LHCN-M2 (cell line): Measurements from ENCODE around the gene CAMSAP3. TPM values are rescaled to one million over a fixed set of nuclear protein-coding genes. Genes with fewer than 3 reads are reported as not detected.

Source experiments
- DNase-seq: peaks from one replicate; pipeline ENCODE4 v3.0.0-alpha.2; 2012; ENCODE audit warnings: low read depth
- polyA plus RNA-seq: library from polyadenylated mRNA; unstranded; fragments of >200 nt; gene quantifications from one replicate; pipeline ENCODE4 v1.2.1, GENCODE V29; 2012; ENCODE audit warnings: missing spikeins
- total RNA-seq: library from RNA; depleted of rRNA; stranded (reverse); fragments of >200 nt; gene quantifications from 2 replicates; pipeline ENCODE4 v1.2.3, GENCODE V29; 2014; rRNA removed

CAMSAP3 gene, protein sequence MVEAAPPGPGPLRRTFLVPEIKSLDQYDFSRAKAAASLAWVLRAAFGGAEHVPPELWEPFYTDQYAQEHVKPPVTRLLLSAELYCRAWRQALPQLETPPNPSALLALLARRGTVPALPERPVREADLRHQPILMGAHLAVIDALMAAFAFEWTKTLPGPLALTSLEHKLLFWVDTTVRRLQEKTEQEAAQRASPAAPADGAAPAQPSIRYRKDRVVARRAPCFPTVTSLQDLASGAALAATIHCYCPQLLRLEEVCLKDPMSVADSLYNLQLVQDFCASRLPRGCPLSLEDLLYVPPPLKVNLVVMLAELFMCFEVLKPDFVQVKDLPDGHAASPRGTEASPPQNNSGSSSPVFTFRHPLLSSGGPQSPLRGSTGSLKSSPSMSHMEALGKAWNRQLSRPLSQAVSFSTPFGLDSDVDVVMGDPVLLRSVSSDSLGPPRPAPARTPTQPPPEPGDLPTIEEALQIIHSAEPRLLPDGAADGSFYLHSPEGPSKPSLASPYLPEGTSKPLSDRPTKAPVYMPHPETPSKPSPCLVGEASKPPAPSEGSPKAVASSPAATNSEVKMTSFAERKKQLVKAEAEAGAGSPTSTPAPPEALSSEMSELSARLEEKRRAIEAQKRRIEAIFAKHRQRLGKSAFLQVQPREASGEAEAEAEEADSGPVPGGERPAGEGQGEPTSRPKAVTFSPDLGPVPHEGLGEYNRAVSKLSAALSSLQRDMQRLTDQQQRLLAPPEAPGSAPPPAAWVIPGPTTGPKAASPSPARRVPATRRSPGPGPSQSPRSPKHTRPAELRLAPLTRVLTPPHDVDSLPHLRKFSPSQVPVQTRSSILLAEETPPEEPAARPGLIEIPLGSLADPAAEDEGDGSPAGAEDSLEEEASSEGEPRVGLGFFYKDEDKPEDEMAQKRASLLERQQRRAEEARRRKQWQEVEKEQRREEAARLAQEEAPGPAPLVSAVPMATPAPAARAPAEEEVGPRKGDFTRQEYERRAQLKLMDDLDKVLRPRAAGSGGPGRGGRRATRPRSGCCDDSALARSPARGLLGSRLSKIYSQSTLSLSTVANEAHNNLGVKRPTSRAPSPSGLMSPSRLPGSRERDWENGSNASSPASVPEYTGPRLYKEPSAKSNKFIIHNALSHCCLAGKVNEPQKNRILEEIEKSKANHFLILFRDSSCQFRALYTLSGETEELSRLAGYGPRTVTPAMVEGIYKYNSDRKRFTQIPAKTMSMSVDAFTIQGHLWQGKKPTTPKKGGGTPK
- total RNA-seq, result not detected in 2 replicates
- polyA plus RNA-seq, result not detected

DNA sequence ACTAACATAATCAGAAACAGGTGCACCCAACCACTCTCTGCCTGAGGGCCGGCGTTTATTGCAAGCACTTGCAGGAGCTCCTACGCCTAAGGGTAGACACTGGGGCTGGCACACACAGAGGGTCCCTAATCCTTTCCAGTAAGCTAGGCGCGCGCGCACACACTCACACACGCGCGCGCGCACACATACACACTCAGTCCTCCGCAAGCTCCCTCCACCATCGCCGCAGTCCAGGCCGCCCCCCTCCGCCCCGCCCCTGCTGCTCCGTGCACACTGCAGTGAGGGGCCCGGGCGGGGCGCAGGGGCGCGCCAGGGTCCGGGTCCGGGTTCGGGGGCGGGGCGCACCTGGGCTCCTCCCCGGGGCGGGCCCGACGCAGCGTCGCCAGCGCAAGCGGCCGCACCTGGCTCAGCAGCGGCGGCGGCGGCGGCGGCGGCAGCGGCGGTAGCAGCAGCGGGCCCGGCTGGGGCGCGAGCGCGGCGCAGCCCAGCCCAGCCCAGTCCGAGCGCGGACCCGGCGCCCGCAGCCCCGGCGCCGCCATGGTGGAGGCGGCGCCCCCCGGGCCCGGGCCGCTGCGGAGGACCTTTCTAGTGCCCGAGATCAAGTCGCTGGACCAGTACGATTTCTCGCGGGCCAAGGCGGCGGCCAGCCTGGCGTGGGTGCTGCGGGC is at the start of gene CAMSAP3:
Gene CAMSAP3 (plus strand): TSS at position 398 of the 668 bp plus-strand sequence. CDS start 140 bp downstream, at position 538.
- DNase-seq, result no peak

DNA sequence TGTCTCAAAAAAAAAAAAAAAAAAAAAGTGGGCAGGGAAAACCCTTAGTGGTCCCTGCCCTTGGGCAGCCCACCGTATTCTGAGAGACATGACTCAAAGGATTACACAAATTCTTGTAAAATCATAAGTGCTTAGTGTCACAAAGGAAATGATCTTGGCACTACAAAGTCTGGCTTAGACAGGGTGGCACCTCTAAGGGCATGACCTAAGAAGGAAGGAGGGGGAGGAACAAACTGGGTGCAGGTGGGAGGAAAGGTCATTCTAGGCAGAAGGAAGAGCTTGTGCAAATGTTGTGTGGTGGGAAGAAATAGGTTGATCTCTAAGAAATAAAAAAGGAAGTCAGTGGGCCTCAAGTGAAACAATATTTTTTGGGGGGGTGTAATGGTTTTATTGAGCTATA is 49.8 kb upstream of the CAMSAP3 start:
- DNase-seq, result no peak

DNA sequence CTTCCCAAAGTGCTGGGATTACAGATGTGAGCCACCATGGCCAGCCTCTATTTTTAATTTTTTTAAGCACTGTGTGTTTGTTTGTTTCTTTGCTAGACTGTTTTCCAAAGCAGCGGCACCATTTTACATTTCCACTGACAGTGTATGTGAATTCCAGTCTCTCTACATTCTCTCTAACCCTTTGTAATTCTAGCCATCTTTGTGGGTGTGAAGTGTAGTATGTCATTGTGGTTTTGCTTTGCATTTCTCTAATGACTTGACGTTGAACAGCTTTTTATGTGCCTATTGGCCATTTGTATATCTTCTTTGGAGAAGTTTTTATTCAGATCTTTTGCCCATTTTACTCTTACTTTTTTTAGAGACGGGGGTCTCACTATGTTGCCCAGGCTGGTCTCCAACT is 48.5 kb upstream of the CAMSAP3 start:
- DNase-seq, result no peak

DNA sequence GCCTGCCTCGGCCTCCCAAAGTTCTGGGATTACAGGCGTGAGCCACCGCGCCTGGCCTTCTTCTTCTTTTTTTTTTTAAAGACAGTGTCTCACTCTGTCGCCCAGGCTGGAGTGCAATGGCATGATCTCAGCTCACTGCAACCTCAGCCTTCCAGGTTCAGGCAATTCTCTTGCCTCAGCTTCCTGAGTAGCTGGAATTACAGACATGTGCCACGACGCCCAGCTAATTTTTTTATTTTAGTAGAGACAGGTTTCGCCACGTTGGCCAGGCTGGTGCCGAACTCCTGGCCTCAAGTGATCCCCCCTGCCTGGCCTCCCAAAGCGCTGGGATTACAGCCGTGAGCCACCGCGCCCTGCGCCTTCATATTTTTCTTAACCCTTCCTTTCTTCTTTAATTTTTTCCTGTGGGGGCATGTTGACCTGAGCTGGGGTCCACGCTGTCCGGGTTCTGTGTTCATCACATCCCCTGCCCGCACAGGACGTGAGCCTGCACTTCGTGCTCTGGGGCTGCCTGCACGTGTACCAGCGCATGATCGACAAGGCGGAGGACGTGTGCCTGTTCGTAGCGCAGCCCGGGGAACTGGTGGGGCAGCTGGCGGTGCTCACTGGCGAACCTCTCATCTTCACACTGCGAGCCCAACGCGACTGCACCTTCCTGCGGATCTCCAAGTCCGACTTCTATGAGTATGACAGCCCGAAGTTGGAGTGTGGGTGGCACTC is 46.1 kb upstream of the CAMSAP3 start:
- DNase-seq, result no peak

DNA sequence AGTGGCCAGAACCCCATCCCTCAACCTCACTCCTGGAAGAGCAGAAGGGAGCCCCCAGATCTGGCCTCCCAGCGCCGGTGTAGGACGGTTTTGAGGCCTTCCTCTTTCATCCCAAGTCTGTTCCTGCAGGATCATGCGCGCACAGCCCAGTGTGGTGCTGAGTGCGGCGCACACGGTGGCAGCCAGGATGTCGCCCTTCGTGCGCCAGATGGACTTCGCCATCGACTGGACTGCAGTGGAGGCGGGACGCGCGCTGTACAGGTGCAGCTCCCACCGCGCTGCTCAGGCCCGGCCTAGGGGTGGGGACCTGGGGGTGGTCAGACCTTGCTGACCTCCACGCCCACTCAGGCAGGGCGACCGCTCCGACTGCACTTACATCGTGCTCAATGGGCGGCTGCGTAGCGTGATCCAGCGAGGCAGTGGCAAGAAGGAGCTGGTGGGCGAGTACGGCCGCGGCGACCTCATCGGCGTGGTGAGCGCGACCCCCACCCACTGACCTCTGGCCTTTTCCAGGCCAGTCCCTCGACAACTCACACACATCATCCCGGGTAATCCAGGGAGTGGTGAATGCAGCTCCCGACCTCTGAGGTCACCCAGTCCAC is 45.4 kb upstream of the CAMSAP3 start:
- no peak for DNase-seq

DNA sequence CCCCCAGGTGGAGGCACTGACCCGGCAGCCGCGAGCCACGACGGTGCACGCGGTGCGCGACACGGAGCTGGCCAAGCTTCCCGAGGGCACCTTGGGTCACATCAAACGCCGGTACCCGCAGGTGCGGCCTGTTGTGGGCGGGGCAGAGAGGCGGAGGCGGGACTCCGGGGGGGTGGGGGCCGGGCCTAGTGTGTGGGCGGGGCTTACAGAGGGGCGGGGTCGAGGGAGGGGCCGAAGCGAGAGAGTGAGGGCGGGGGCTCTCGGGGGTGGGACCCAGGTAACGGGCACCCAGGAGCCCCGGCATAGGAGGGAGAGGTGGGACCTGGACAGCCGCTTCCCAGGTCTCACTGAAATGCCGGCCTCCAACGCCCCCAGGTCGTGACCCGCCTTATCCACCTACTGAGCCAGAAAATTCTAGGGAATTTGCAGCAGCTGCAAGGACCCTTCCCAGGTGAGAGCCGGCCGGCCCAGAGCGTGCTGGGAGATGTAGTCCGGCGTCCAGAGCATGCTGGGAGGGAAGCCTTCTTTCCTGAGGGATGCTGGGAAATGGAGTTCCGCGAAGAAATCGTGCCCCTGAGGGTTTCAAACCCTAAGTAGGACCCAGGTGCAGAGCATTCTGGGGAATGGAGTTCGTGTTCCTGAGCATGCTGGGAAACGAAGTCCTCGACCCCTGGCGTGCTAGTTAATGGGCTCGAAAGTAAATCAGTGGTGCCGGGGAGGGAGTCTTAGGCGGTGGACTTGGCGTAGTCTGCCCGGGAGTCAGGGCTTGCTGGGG is 44.5 kb upstream of the CAMSAP3 start:
- peak; percentile 39 for DNase-seq

DNA sequence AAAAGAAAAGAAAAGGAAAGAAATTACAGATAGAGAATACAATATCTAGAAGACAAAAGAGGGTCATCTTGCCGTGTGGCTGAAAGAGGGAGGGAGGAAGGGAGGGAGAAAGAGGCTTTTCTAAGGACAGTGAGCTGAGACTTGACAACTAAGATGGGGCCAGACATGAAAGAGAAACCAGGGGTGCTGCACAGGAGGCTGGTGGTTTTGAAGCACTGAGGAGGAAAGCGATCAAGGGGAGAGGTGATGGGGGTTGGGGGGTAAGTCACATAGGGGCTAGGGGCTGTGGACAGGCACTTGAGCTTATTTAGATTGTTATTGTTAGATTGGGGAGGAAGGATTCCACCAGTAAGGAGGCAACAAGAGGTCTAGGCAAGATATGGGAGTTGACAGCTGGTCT is 42.9 kb upstream of the CAMSAP3 start:
- DNase-seq, result no peak

DNA sequence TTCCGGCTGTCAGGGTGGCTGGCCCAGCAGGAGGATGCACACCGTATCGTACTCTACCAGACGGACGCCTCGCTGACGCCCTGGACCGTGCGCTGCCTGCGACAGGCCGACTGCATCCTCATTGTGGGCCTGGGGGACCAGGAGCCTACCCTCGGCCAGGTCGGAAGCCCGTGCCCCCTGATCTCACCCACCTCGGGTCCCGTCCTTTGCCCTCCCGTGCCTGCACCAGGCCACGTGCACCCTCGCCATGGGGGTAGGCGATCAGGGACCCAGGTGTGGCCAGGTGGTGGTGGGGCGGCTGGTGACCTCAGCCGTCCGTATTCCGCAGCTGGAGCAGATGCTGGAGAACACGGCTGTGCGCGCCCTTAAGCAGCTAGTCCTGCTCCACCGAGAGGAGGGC is 41.1 kb upstream of the CAMSAP3 start:
- DNase-seq, result no peak

DNA sequence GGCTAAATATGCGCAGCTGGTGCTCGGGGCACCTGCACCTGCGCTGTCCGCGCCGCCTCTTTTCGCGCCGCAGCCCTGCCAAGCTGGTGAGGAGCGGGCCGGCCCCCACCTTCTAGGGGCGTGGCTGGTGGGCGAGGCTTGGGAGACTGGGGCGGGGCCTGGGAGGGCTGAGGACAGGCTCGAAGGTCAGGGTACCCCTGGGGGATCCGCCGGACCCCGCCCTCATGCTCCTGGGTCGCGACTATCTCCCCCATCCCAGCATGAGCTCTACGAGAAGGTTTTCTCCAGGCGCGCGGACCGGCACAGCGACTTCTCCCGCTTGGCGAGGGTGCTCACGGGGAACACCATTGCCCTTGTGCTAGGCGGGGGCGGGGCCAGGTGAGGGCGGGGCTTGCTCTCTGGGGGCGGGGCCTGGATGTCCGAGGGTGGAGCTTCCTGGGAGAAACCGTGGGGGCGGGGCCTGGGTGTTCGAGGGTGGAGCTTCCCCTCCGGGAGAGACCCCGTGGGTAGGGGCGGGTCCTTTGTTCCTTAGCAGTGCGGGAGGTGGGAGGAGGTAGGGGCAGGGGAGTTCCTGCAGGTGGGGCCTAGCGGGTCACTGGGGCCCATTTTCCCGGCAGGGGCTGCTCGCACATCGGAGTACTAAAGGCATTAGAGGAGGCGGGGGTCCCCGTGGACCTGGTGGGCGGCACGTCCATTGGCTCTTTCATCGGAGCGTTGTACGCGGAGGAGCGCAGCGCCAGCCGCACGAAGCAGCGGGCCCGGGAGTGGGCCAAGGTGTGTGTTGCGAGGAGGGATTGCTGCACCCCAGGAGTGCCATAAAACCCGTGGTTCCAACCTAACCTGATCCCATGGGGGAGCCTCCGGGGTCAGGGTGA is 40.4 kb upstream of the CAMSAP3 start:
- DNase-seq, result no peak

DNA sequence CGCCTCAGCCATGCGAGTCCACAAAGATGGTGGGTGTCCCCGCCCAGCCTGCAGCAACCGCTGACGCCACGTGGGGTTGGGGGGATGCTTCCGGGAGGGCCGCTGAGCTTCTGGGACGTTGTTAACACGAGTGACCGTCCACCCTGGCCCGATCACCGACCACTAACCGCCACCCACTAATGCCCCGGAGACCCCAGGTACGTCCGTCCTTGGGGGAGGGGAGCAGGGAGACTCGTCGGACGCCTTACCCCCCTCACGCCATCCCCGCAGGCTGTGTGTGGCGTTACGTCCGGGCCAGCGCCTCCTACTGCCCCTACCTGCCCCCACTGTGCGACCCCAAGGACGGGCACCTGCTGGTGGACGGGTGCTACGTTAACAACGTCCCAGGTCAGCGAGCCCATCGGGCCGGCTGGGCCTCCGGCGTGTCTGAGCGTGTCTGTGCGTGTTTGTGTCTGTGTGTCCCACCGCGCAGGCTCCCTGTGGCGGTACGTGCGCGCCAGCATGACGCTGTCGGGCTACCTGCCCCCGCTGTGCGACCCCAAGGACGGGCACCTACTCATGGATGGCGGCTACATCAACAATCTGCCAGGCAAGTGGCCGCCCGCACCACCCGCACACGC is 38.9 kb upstream of the CAMSAP3 start:
- no peak for DNase-seq

DNA sequence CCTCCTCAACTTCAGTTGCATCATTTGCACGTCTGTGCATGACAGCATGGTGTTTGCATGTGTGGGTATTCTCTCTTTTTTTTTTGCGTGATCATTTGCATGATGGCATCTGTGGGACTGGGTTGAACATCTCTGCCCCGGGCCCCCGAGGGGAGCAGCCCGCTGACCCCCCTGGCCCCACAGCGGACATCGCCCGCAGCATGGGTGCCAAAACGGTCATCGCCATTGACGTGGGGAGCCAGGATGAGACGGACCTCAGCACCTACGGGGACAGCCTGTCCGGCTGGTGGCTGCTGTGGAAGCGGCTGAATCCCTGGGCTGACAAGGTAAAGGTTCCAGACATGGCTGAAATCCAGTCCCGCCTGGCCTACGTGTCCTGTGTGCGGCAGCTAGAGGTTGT is 37.0 kb upstream of the CAMSAP3 start:
- no peak for DNase-seq

DNA sequence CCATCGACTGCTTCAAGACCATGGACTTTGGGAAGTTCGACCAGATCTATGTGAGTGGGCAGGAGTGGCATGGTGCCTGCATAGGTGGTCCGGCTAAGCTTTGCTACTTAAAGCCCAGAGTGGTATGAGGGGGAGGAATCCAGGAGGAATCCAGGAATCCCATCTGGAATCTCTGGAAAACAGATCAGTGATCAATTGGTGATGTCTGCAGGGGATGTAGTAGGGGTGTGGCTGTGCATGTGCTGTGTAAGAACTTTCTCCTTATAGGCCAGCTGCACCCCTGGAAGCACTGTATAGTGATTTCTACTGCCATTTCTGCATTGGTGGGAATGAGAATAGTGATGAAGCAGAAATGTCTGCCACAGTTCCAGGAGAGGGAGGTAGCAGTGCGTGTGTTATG is 36.6 kb upstream of the CAMSAP3 start:
- peak; percentile 11 for DNase-seq

DNA sequence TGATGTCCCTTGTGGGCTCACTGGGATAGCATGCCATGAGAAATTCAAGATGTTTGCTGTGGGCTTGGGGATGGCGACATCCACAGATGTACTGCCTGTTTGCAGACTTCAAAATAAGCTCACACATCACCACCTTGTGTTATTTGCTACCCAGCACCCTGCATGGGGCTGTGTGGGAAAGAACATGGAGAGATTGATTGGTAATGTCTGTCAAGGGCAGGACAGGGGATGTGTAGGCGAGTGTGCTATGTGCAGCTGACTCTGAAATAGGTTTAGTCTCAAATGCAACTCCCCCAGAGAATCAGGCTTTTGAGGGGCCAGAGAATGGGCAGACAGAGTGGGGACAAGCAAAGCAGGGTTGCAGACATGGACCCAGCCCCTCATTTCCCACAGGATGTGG is 35.4 kb upstream of the CAMSAP3 start:
- no peak for DNase-seq

DNA sequence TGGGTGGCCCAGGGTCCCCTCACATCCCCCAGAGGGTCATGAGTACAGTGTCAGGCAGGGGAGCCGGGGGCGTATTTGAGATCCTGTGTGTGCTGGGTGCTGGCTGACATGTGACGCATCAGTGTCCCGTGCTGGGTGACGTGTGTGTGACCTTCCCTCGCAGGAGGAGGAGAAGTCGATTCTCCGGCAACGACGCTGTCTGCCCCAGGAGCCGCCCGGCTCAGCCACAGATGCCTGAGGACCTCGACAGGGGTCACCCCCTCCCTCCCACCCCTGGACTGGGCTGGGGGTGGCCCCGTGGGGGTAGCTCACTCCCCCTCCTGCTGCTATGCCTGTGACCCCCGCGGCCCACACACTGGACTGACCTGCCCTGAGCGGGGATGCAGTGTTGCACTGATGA is 34.3 kb upstream of the CAMSAP3 start:
- DNase-seq, result no peak

DNA sequence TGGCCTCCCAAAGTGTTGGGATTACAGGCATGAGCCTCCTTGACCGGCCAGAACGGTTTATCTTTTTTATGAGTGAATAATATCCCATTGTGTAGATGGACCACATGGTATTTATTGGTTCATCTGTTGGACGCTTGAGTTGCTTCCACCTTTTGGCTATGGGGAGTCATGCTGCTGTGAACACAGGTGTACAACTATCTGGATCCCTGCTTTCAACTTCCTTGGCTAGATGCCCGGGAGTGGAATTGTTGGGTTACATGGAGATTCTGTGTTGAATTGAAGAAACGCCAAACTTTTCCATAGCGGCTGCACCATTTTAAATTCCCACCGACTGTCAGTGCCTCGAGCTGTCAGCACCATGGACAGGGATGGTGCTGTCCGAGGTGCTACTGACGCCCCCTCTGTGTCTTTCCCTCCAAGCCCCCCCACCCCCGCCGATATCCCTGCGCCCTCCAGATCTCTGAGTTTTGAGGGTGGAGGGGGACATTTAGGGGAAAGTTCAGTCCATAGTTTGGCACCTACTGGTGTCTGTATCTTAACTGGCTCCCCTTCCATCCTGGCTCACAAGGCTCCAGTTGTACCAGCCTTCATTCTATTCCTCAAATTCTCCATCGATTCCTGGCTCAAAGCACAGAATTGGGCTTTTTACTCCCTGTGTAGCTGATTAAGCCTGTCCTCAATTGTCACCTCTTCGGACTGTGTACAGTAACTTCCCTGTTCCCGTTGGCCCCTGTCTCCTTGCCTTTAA is 32.8 kb upstream of the CAMSAP3 start:
- DNase-seq, result no peak

DNA sequence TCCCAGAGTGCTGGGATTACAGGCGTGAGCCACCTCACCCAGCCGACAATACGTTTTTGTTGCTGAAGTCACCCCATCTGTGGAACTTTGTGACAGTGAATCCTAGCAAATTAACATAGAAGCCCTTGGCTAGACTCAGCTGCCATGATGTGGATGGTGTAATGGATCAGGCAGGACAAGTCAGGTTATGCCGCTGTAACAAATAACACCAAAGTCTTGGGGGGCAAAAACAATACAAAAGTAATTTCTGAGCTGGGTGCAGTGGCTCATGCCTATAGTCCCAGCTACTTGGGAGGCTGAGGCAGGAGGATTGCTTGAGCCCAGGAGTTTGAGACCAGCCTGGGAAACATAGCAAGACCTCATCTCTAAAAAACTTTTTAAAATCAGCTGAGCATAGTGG is 30.8 kb upstream of the CAMSAP3 start:
- no peak for DNase-seq

DNA sequence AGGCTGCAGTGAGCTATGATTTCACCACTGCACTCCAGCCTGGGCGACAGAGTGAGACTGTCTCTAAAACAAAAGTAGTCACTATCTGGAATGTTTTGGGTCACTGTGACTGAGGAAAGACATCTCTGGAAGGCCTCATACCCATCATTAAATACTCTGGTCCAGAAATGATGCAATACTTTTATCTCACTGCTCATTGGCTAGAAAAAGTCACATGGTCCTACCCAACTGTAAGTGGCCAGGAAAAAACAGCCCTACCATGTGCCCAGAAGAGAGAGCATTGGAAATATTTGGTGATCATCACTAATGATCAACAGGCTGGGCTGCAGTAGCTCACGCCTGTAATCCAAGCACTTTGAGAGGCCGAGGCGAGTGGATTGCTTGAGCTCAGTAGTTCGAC is 30.3 kb upstream of the CAMSAP3 start:
- no peak for DNase-seq
